Vagina (tissue), 2 donors: Measurements from ENCODE around the gene MCTP2. TPM values are rescaled to one million over a fixed set of nuclear protein-coding genes. Genes with fewer than 3 reads are reported as not detected.

Source experiments
- DNase-seq, 2 donors: peaks; one replicate each; pipeline ENCODE4 v3.0.0-alpha.2; 2017; ENCODE audit errors: extremely low spot score in 2 of 2
- H3K27ac ChIP-seq: fragments of 200-600 bp; sonication (generic); one replicate; pipeline ENCODE4 v1.5.1; 2019
- H3K27me3 ChIP-seq: fragments of 200-600 bp; sonication (generic); one replicate; pipeline ENCODE4 v1.5.1; 2019
- H3K36me3 ChIP-seq, 2 donors: fragments of 200-600 bp; sonication (generic); one replicate each; pipeline ENCODE4 v1.5.1; 2017 to 2019
- H3K4me1 ChIP-seq: fragments of 200-600 bp; sonication (generic); one replicate; pipeline ENCODE4 v1.5.1; 2019
- H3K4me3 ChIP-seq, 2 donors: fragments of 200-600 bp; sonication (generic); 1 replicate in 1 of 2; 2 replicates in 1 of 2; pipeline ENCODE4 v1.5.1; 2016 to 2019
- H3K9me3 ChIP-seq: fragments of 200-600 bp; sonication (generic); one replicate; pipeline ENCODE4 v1.5.1; 2019
- CTCF ChIP-seq, 3 experiments: fragments of 450-650 bp in 2 of 3; fragments of 200-600 bp in 1 of 3; sonication (generic) in 1 of 3; IDR thresholded peaks; one replicate each; pipeline ENCODE4 v1.5.1; 2017 to 2019; ENCODE audit warnings: antibody characterized with exemption in 3 of 3, mild to moderate bottlenecking in 2 of 3, moderate library complexity in 2 of 3
- POLR2A ChIP-seq, 2 donors: fragments of 450-650 bp; IDR thresholded peaks; one replicate each; pipeline ENCODE4 v1.6.1; 2017; ENCODE audit warnings: antibody characterized with exemption in 2 of 2, mild to moderate bottlenecking in 2 of 2, moderate library complexity in 2 of 2
- POLR2AphosphoS5 ChIP-seq, 2 donors: sonication (generic); formaldehyde crosslinking; IDR thresholded peaks; one replicate each; pipeline ENCODE4 v1.9.0; 2017; ENCODE audit warnings: antibody characterized with exemption in 2 of 2, mild to moderate bottlenecking in 2 of 2, low read depth in 1 of 2; ENCODE audit not compliant: insufficient read depth in 1 of 2
- intact Hi-C: fragments of 100-400 bp; cut with DNase I; formaldehyde crosslinking; loops from one replicate; pipeline ENCODE4 v1.15.1; 2023
- total RNA-seq: library from RNA; depleted of rRNA; stranded (reverse); fragments of >200 nt; gene quantifications from one replicate; pipeline ENCODE4 v1.2.3, GENCODE V29; 2016

The MCTP2 gene
- total RNA-seq, 1 donor from 2014 or later = 21.1 TPM

- peaks cover 26% of the 10 kb centered on the region for H3K4me1 ChIP-seq
Measured at GRCh38 chr15:94229591-94230369, 1.6 kb upstream of the MCTP2 start.

GRCh38 chr15:94230431-94230882 is 904 bp upstream of the MCTP2 start:
- H3K27ac ChIP-seq = peak overlapping the region; percentile 73
- H3K4me1 ChIP-seq = peaks cover 26% of the 10 kb centered on the region
- TF ChIP-seq CTCF (IDR thresholded peaks at IDR 0.05) (no peak), POLR2A (IDR thresholded peaks at IDR 0.05) (no peak), POLR2AphosphoS5 (IDR thresholded peaks at IDR 0.05; ENCODE audit: insufficient read depth in 1 of 2, low read depth in 1 of 2) (no peak)
- no peak for DNase-seq
- no peaks in the 10 kb centered on the region for H3K9me3 ChIP-seq
- intact Hi-C loops = no loop called here
- H3K27me3 ChIP-seq = no peaks in the 10 kb centered on the region
- H3K36me3 ChIP-seq = no peaks in the 10 kb centered on the region
- peak overlapping the region; percentile 69 to 71 for H3K4me3 ChIP-seq

More at GRCh38 chr15:94229591-94230369, 1.6 kb upstream of the MCTP2 start:
- intact Hi-C loops = no loop called here
- no peak for TF ChIP-seq POLR2AphosphoS5 (IDR thresholded peaks at IDR 0.05; ENCODE audit: insufficient read depth in 1 of 2, low read depth in 1 of 2)
- TF ChIP-seq POLR2A (IDR thresholded peaks at IDR 0.05) = no peak
- no peak for TF ChIP-seq CTCF (IDR thresholded peaks at IDR 0.05)
- peak overlapping the region; percentile 11 for H3K27ac ChIP-seq
- H3K9me3 ChIP-seq = no peaks in the 10 kb centered on the region
- no peak overlapping the region for H3K4me3 ChIP-seq
- no peak for DNase-seq
- H3K27me3 ChIP-seq = no peaks in the 10 kb centered on the region
- H3K36me3 ChIP-seq = no peaks in the 10 kb centered on the region

GRCh38 chr15:94231723-94232468 is 535 bp downstream of the MCTP2 start:
- Histone ChIP-seq H3K27ac (peak overlapping the region; percentile 73), H3K4me3 (peak overlapping the region; percentile 69 to 71), H3K9me3 (no peaks in the 10 kb centered on the region), H3K36me3 (no peaks in the 10 kb centered on the region), H3K4me1 (peaks cover 26% of the 10 kb centered on the region), H3K27me3 (no peaks in the 10 kb centered on the region)
- intact Hi-C loops = no loop called here
- TF ChIP-seq CTCF (IDR thresholded peaks at IDR 0.05) (no peak), POLR2A (IDR thresholded peaks at IDR 0.05) (no peak), POLR2AphosphoS5 (IDR thresholded peaks at IDR 0.05; ENCODE audit: insufficient read depth in 1 of 2, low read depth in 1 of 2) (no peak)
- DNase-seq = no peak

- TF ChIP-seq CTCF (IDR thresholded peaks at IDR 0.05) (no peak), POLR2AphosphoS5 (IDR thresholded peaks at IDR 0.05; ENCODE audit: insufficient read depth in 1 of 2, low read depth in 1 of 2) (no peak), POLR2A (IDR thresholded peaks at IDR 0.05) (no peak)
- intact Hi-C loops = no loop called here
- no peak for DNase-seq
- Histone ChIP-seq H3K4me3 (no peak overlapping the region), H3K9me3 (no peaks in the 10 kb centered on the region), H3K27ac (no peak overlapping the region), H3K27me3 (no peaks in the 10 kb centered on the region), H3K36me3 (no peaks in the 10 kb centered on the region), H3K4me1 (peaks cover 26% of the 10 kb centered on the region)
Measured at GRCh38 chr15:94233441-94233840, 2.1 kb downstream of the MCTP2 start.
